Measurements from ENCODE around the gene C1QL1.

DNA sequence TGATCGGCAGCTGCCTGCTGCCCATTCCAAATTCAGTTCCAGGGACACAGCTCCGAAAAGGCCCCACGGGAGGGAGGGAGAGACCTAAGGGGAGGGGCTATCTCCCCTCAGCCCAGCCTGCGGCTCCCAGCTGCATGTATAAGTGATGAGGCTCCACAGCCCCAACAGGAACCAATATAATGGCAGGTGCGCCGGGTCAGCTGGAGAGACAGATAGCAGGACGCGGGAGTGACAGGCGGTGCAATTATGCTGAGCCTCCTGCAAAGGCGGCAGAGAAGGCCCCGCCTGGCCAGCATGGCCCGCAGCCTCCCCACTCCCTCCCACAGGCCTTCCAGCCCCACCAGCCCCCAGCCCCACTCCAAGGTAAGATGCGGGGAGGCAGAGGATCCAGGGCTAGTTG is 8.1 kb upstream of the C1QL1 start:
- TF ChIP-seq, protein P1, sequence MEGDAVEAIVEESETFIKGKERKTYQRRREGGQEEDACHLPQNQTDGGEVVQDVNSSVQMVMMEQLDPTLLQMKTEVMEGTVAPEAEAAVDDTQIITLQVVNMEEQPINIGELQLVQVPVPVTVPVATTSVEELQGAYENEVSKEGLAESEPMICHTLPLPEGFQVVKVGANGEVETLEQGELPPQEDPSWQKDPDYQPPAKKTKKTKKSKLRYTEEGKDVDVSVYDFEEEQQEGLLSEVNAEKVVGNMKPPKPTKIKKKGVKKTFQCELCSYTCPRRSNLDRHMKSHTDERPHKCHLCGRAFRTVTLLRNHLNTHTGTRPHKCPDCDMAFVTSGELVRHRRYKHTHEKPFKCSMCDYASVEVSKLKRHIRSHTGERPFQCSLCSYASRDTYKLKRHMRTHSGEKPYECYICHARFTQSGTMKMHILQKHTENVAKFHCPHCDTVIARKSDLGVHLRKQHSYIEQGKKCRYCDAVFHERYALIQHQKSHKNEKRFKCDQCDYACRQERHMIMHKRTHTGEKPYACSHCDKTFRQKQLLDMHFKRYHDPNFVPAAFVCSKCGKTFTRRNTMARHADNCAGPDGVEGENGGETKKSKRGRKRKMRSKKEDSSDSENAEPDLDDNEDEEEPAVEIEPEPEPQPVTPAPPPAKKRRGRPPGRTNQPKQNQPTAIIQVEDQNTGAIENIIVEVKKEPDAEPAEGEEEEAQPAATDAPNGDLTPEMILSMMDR (IDR thresholded peaks at IDR 0.05; ENCODE audit: low read depth, low read length): no peak
- TF ChIP-seq EZH2phosphoT487 (IDR thresholded peaks at IDR 0.05; ENCODE audit: low read depth): no peak
